HepG2 (cell line): ENCODE results near the gene FAM200B. TPM values are rescaled to one million over a fixed set of nuclear protein-coding genes. Genes with fewer than 3 reads are reported as not detected.

ENCODE experiments used
- CEBPG ChIP-seq: IDR thresholded peaks from 2 replicates; pipeline ENCODE4 v1.6.1; 2016
- EEA1 ChIP-seq: sonication (generic); formaldehyde crosslinking; IDR thresholded peaks from 2 replicates; pipeline ENCODE4 v1.5.1; 2020; ENCODE audit warnings: mild to moderate bottlenecking, missing genetic modification reagents, borderline replicate concordance
- ERF ChIP-seq: IDR thresholded peaks from 2 replicates; pipeline ENCODE4 v1.6.1; 2018; ENCODE audit warnings: missing biosample characterization, missing genetic modification reagents
- GABPB1 ChIP-seq: IDR thresholded peaks from 2 replicates; pipeline ENCODE4 v1.6.1; 2016; ENCODE audit warnings: mild to moderate bottlenecking, missing genetic modification reagents, moderate library complexity, missing compliant biosample characterization
- GATAD2A ChIP-seq: IDR thresholded peaks from 2 replicates; pipeline ENCODE4 v1.6.1; 2016
- HNF4G ChIP-seq, 2 experiments: sonication (generic) in 1 of 2; formaldehyde crosslinking in 1 of 2; IDR thresholded peaks; 2 replicates each; pipeline versions ENCODE4 v1.4.0 to v1.6.1; 2011 to 2020; ENCODE audit warnings: borderline replicate concordance in 2 of 2, low read depth in 2 of 2, mild to moderate bottlenecking in 2 of 2, low read length in 1 of 2, missing genetic modification reagents in 1 of 2, moderate library complexity in 1 of 2
- HOXA3 ChIP-seq: sonication (generic); formaldehyde crosslinking; IDR thresholded peaks from 2 replicates; pipeline ENCODE4 v1.5.0; 2020; ENCODE audit warnings: missing genetic modification reagents
- IRF2 ChIP-seq: IDR thresholded peaks from 2 replicates; pipeline ENCODE4 v1.6.1; 2018; ENCODE audit warnings: missing genetic modification reagents, missing compliant biosample characterization
- LCORL ChIP-seq, 2 experiments: fragments of 450-650 bp in 1 of 2; sonication (generic) in 1 of 2; formaldehyde crosslinking in 1 of 2; IDR thresholded peaks; 2 replicates each; pipeline versions ENCODE4 v1.5.0 to v1.6.1; 2017 to 2020; ENCODE audit warnings: antibody characterized with exemption in 1 of 2, missing genetic modification reagents in 1 of 2
- MAX ChIP-seq: IDR thresholded peaks from 2 replicates; pipeline ENCODE4 v1.6.1; 2012; ENCODE audit warnings: inconsistent platforms
- NBN ChIP-seq: fragments of 450-650 bp; conservative IDR thresholded peaks from 2 replicates; pipeline ENCODE4 v1.6.1; 2017
- PAXIP1 ChIP-seq: sonication (generic); formaldehyde crosslinking; conservative IDR thresholded peaks from 2 replicates; pipeline ENCODE4 v1.4.0; 2020; ENCODE audit warnings: mild to moderate bottlenecking, missing genetic modification reagents, moderate library complexity
- SOX13 ChIP-seq, 3 experiments: fragments of 450-650 bp in 1 of 3; sonication (generic) in 1 of 3; formaldehyde crosslinking in 1 of 3; IDR thresholded peaks in 2 of 3; conservative IDR thresholded peaks in 1 of 3; 2 replicates each; pipeline versions ENCODE4 v1.5.0 to v1.6.1; 2016 to 2020; ENCODE audit warnings: antibody characterized with exemption in 1 of 3, mild to moderate bottlenecking in 1 of 3, missing compliant biosample characterization in 1 of 3, missing genetic modification reagents in 1 of 3, moderate library complexity in 1 of 3
- TCF7 ChIP-seq: sonication (generic); IDR thresholded peaks from 2 replicates; pipeline ENCODE4 v1.6.1; 2016; ENCODE audit warnings: antibody characterized with exemption, low read depth
- TFE3 ChIP-seq: IDR thresholded peaks from 2 replicates; pipeline ENCODE4 v1.6.1; 2016
- ZNF513 ChIP-seq: sonication (generic); formaldehyde crosslinking; conservative IDR thresholded peaks from 2 replicates; pipeline ENCODE4 v1.5.0; 2020; ENCODE audit warnings: missing genetic modification reagents
- ZNF589 ChIP-seq: sonication (generic); formaldehyde crosslinking; conservative IDR thresholded peaks from 2 replicates; pipeline ENCODE4 v1.8.0; 2022; ENCODE audit warnings: mild to moderate bottlenecking, moderate library complexity, missing genetic modification reagents
- ZNF616 ChIP-seq: sonication (generic); formaldehyde crosslinking; IDR thresholded peaks from 2 replicates; pipeline ENCODE4 v1.5.0; 2020; ENCODE audit warnings: low read depth, mild to moderate bottlenecking, missing genetic modification reagents
- ZNF703 ChIP-seq: sonication (generic); formaldehyde crosslinking; IDR thresholded peaks from 2 replicates; pipeline ENCODE4 v1.5.1; 2020; ENCODE audit warnings: missing genetic modification reagents, mild to moderate bottlenecking, moderate library complexity, borderline replicate concordance
- ZNF878 ChIP-seq: sonication (generic); formaldehyde crosslinking; IDR thresholded peaks from 2 replicates; pipeline ENCODE4 v1.8.1; 2023; ENCODE audit warnings: mild to moderate bottlenecking, missing genetic modification reagents, moderate library complexity
- polyA plus RNA-seq, 8 experiments: library from polyadenylated mRNA; depleted of rRNA in 3 of 8; stranded (reverse) in 7 of 8; unstranded in 1 of 8; fragments of >200 nt; fragmentation: Illumina TruSeq in 4 of 8; extraction: Trizol in 4 of 8; gene quantifications; 2 replicates each; pipeline versions ENCODE4 v1.2.1 to v1.2.3, GENCODE V29; 2011 to 2016; ENCODE audit warnings: low read depth in 4 of 8, missing spikeins in 1 of 8, mixed read lengths in 1 of 8; ENCODE audit not compliant: insufficient read depth in 1 of 8
- total RNA-seq, 5 experiments: library from RNA; depleted of rRNA; stranded (reverse); fragments of >200 nt; fragmentation: Illumina TruSeq; extraction: Trizol; gene quantifications; 2 replicates each; pipeline ENCODE4 v1.2.3, GENCODE V29; 2016; ENCODE audit warnings: low read depth in 1 of 5

The FAM200B gene
- total and polyA plus RNA-seq, 2 of the 13 experiments (the other 11 are each of a cell fraction or from before 2014, with no cell fraction given), result 25.6 to 41.8 TPM

- no peak for TF ChIP-seq ZNF703 (CRISPR knock-in tag)
- 0 out of 2 replicates have a peak, but pooled peaks have one; percentile 6 for TF ChIP-seq GABPB1 (CRISPR knock-in tag)
- 0 out of 2 replicates have a peak, but pooled peaks have one; percentile 57 for TF ChIP-seq HNF4G (IDR thresholded peaks at IDR 0.05; ENCODE audit: borderline replicate concordance, low read depth, low read length)
- TF ChIP-seq HNF4G (CRISPR knock-in tag; IDR thresholded peaks at IDR 0.05; ENCODE audit: borderline replicate concordance, low read depth), result no peak
- TF ChIP-seq EEA1 (CRISPR knock-in tag), result no peak
- TF ChIP-seq PAXIP1 (CRISPR knock-in tag), result peak; percentile 35; the same call in 1 of the 2 replicates
- no peak for TF ChIP-seq HOXA3 (CRISPR knock-in tag)
- TF ChIP-seq IRF2, result 0 out of 2 replicates have a peak, but pooled peaks have one; percentile 46
- TF ChIP-seq LCORL (IDR thresholded peaks at IDR 0.05), result no peak
- peak; percentile 37; the same call in 1 of the 2 replicates for TF ChIP-seq LCORL (CRISPR knock-in tag; IDR thresholded peaks at IDR 0.05)
- no peak for TF ChIP-seq ZNF616 (CRISPR knock-in tag)
- peak; percentile 26; the same call in 1 of the 2 replicates for TF ChIP-seq MAX
- TF ChIP-seq ERF (CRISPR knock-in tag), result no peak
- TF ChIP-seq ZNF589, result no peak
- TF ChIP-seq SOX13 (IDR thresholded peaks at IDR 0.05), result no peak
- 0 out of 4 replicates have a peak, but pooled peaks of 1 of the 2 experiments have one; percentile 5 for TF ChIP-seq SOX13 (CRISPR knock-in tag; conservative IDR thresholded peaks at IDR 0.05 in 1 of 2, IDR thresholded peaks at IDR 0.05 in 1 of 2)
- TF ChIP-seq CEBPG (CRISPR knock-in tag), result no peak
- no peak for TF ChIP-seq NBN
- no peak for TF ChIP-seq ZNF878 (CRISPR knock-in tag)
- TF ChIP-seq TCF7, result no peak
- no peak for TF ChIP-seq ZNF513 (CRISPR knock-in tag)
- TF ChIP-seq GATAD2A, result 0 out of 2 replicates have a peak, but pooled peaks have one; percentile 11
- peak; percentile 15; the same call in 1 of the 2 replicates for TF ChIP-seq TFE3 (CRISPR knock-in tag)
Observed at GRCh38 chr4:15718959-15719358, 37.3 kb downstream of the FAM200B start (continued).
